CD8-positive, alpha-beta memory T cell (primary cell): ENCODE measurements around the gene SLC43A2. TPM values are rescaled to one million over a fixed set of nuclear protein-coding genes. Genes with fewer than 3 reads are reported as not detected.

Experiments used
- CTCF ChIA-PET: fragments of 350-600 bp; sonication (Branson Sonifier 250); formaldehyde crosslinking; loops from one replicate; lab custom pipeline; 2021; ENCODE audit warnings: antibody characterized with exemption; lab: Charles Lee
- POLR2A ChIA-PET: fragments of 350-600 bp; sonication (Branson Sonifier 250); formaldehyde crosslinking; loops from one replicate; lab custom pipeline; 2021; ENCODE audit warnings: antibody characterized with exemption; lab: Charles Lee
- DNase-seq, 5 donors: peaks; one replicate each; pipeline versions ENCODE4 v3.0.0 to v3.0.0-alpha.2; 2020 to 2022; ENCODE audit warnings: mixed read lengths in 1 of 5
- H3K27ac ChIP-seq: one replicate; pipeline ENCODE4 v1.7.0; 2013; ENCODE audit warnings: low read depth, mild to moderate bottlenecking, low read length, moderate library complexity
- H3K27me3 ChIP-seq: 2 replicates; pipeline ENCODE4 v1.7.0; 2013; ENCODE audit warnings: low read length, mild to moderate bottlenecking; ENCODE audit not compliant: insufficient read depth, poor library complexity, severe bottlenecking
- H3K36me3 ChIP-seq: 2 replicates; pipeline ENCODE4 v1.7.0; 2013; ENCODE audit warnings: mild to moderate bottlenecking, low read length, moderate library complexity; ENCODE audit not compliant: insufficient read depth
- H3K4me1 ChIP-seq: 2 replicates; pipeline ENCODE4 v1.7.0; 2013; ENCODE audit warnings: mild to moderate bottlenecking, low read length, moderate library complexity; ENCODE audit not compliant: insufficient read depth
- H3K4me3 ChIP-seq: 2 replicates; pipeline ENCODE4 v1.7.0; 2013; ENCODE audit warnings: mild to moderate bottlenecking, low read length
- H3K9me3 ChIP-seq: 2 replicates; pipeline ENCODE4 v1.7.0; 2013; ENCODE audit warnings: mild to moderate bottlenecking, low read length
- H3K27ac Mint-ChIP-seq, 8 donors: one replicate each; pipeline ENCODE4 v1.8.0; 2020 to 2021; ENCODE audit warnings: mixed read lengths in 8 of 8, mild to moderate bottlenecking in 6 of 8, inconsistent platforms in 3 of 8, moderate library complexity in 3 of 8
- H3K27me3 Mint-ChIP-seq, 2 donors: one replicate each; pipeline ENCODE4 v1.8.0; 2020 to 2021; ENCODE audit warnings: mixed read lengths in 2 of 2, mild to moderate bottlenecking in 1 of 2, moderate library complexity in 1 of 2
- H3K36me3 Mint-ChIP-seq, 3 donors: one replicate each; pipeline ENCODE4 v1.8.0; 2020 to 2021; ENCODE audit warnings: mixed read lengths in 3 of 3, inconsistent platforms in 1 of 3, mild to moderate bottlenecking in 1 of 3
- H3K4me1 Mint-ChIP-seq, 3 donors: one replicate each; pipeline ENCODE4 v1.8.0; 2020 to 2021; ENCODE audit warnings: mixed read lengths in 3 of 3, inconsistent platforms in 1 of 3, mild to moderate bottlenecking in 1 of 3
- H3K4me3 Mint-ChIP-seq, 7 donors: one replicate each; pipeline ENCODE4 v1.8.0; 2020 to 2021; ENCODE audit warnings: mixed read lengths in 7 of 7, mild to moderate bottlenecking in 6 of 7, moderate library complexity in 4 of 7, inconsistent platforms in 2 of 7
- H3K9me3 Mint-ChIP-seq, 5 donors: one replicate each; pipeline ENCODE4 v1.8.0; 2020 to 2022; ENCODE audit warnings: mixed read lengths in 5 of 5, mild to moderate bottlenecking in 3 of 5, moderate library complexity in 2 of 5, inconsistent platforms in 1 of 5
- polyA plus RNA-seq: library from polyadenylated mRNA; unstranded; fragments of 300-500 nt; fragmentation: Illumina TruSeq; gene quantifications from one replicate; pipeline ENCODE4 v1.2.3, GENCODE V29; 2021
- total RNA-seq, 2 experiments: library from RNA; stranded (reverse); gene quantifications; one replicate each; pipeline ENCODE4 v1.2.3, GENCODE V29; 2021

Gene SLC43A2
- total and polyA plus RNA-seq, 3 experiments from 2014 or later: 1.6 to 10.2 (median 9.0) TPM

- H3K27ac ChIP-seq: no peak overlapping the region
- no peaks in the 10 kb centered on the region for H3K9me3 Mint-ChIP-seq
- peaks cover 0 to 6% (median 1%) of the 10 kb centered on the region in 3 donors for H3K4me1 Mint-ChIP-seq
- no peaks in the 10 kb centered on the region for H3K27me3 Mint-ChIP-seq
- H3K36me3 Mint-ChIP-seq: peaks cover 3 to 79% (median 18%) of the 10 kb centered on the region in 3 donors
- no peaks in the 10 kb centered on the region for H3K9me3 ChIP-seq
- H3K4me3 ChIP-seq: no peak overlapping the region
- no peak for DNase-seq
- CTCF ChIA-PET: interaction anchor here (0.7 kb wide), 1 partner anchor 263 kb away, joined by 3 read pairs; no protein-coding TSS in a partner anchor
- H3K4me1 ChIP-seq: no peaks in the 10 kb centered on the region
- H3K4me3 Mint-ChIP-seq: no peak overlapping the region
- POLR2A ChIA-PET: no interaction called here
- H3K27ac Mint-ChIP-seq: peak overlapping the region in 2 of 8 donors; percentile 33 to 57
- peaks cover 19% of the 10 kb centered on the region for H3K36me3 ChIP-seq
- H3K27me3 ChIP-seq: no peaks in the 10 kb centered on the region
Observed at GRCh38 chr17:1545618-1546017, 83.0 kb downstream of the SLC43A2 start.

GRCh38 chr17:1542316-1542715, 86.3 kb downstream of the SLC43A2 start:
- peaks cover 6 to 86% (median 19%) of the 10 kb centered on the region in 3 donors for H3K36me3 Mint-ChIP-seq
- POLR2A ChIA-PET: no interaction called here
- Histone ChIP-seq H3K4me1 (no peaks in the 10 kb centered on the region), H3K27me3 (no peaks in the 10 kb centered on the region), H3K9me3 (no peaks in the 10 kb centered on the region), H3K27ac (no peak overlapping the region), H3K36me3 (peaks cover 25% of the 10 kb centered on the region), H3K4me3 (no peak overlapping the region)
- no peak overlapping the region for H3K27ac Mint-ChIP-seq
- no peak for DNase-seq
- H3K27me3 Mint-ChIP-seq: no peaks in the 10 kb centered on the region
- H3K9me3 Mint-ChIP-seq: no peaks in the 10 kb centered on the region
- CTCF ChIA-PET: no interaction called here
- no peak overlapping the region for H3K4me3 Mint-ChIP-seq
- peaks cover 0 to 6% (median 1%) of the 10 kb centered on the region in 3 donors for H3K4me1 Mint-ChIP-seq

GRCh38 chr17:1541367-1541904, 87.2 kb downstream of the SLC43A2 start:
- peak overlapping the region in 1 of 8 donors; percentile 22 for H3K27ac Mint-ChIP-seq
- Histone ChIP-seq H3K4me1 (no peaks in the 10 kb centered on the region), H3K36me3 (peaks cover 25% of the 10 kb centered on the region), H3K4me3 (no peak overlapping the region), H3K27ac (no peak overlapping the region), H3K27me3 (no peaks in the 10 kb centered on the region), H3K9me3 (no peaks in the 10 kb centered on the region)
- H3K36me3 Mint-ChIP-seq: peaks cover 6 to 78% (median 19%) of the 10 kb centered on the region in 3 donors
- no peaks in the 10 kb centered on the region for H3K9me3 Mint-ChIP-seq
- H3K4me3 Mint-ChIP-seq: no peak overlapping the region
- DNase-seq: no peak
- ChIA-PET POLR2A (no interaction called here), CTCF (interaction anchor here (1.0 kb wide), 1 partner anchor 20 kb away, joined by 3 read pairs; no protein-coding TSS in a partner anchor)
- H3K27me3 Mint-ChIP-seq: no peaks in the 10 kb centered on the region
- peaks cover 0 to 6% (median 1%) of the 10 kb centered on the region in 3 donors for H3K4me1 Mint-ChIP-seq

- CTCF ChIA-PET: no interaction called here
- Mint-ChIP-seq H3K27ac (peak overlapping the region in 1 of 8 donors; percentile 56), H3K4me1 (peaks cover 0 to 3% (median 0%) of the 10 kb centered on the region in 3 donors), H3K27me3 (no peaks in the 10 kb centered on the region), H3K36me3 (peaks cover 6 to 78% (median 17%) of the 10 kb centered on the region in 3 donors), H3K4me3 (no peak overlapping the region), H3K9me3 (no peaks in the 10 kb centered on the region)
- H3K27ac ChIP-seq: no peak overlapping the region
- peaks cover 25% of the 10 kb centered on the region for H3K36me3 ChIP-seq
- H3K9me3 ChIP-seq: no peaks in the 10 kb centered on the region
- DNase-seq: no peak
- H3K4me3 ChIP-seq: no peak overlapping the region
- H3K4me1 ChIP-seq: no peaks in the 10 kb centered on the region
- H3K27me3 ChIP-seq: no peaks in the 10 kb centered on the region
- POLR2A ChIA-PET: interaction anchor here (0.6 kb wide), 1 partner anchor 175 kb away, joined by 3 read pairs; no protein-coding TSS in a partner anchor
Observed at GRCh38 chr17:1539811-1540210, 88.8 kb downstream of the SLC43A2 start.

GRCh38 chr17:1535737-1536136, 92.9 kb downstream of the SLC43A2 start:
- no peak overlapping the region for H3K4me3 ChIP-seq
- POLR2A ChIA-PET: no interaction called here
- peaks cover 0 to 1% (median 0%) of the 10 kb centered on the region in 3 donors for H3K4me1 Mint-ChIP-seq
- H3K36me3 Mint-ChIP-seq: peaks cover 6 to 82% (median 17%) of the 10 kb centered on the region in 3 donors
- CTCF ChIA-PET: no interaction called here
- H3K4me3 Mint-ChIP-seq: no peak overlapping the region
- no peaks in the 10 kb centered on the region for H3K27me3 ChIP-seq
- no peak overlapping the region for H3K27ac ChIP-seq
- peak overlapping the region in 1 of 8 donors; percentile 13 for H3K27ac Mint-ChIP-seq
- H3K9me3 Mint-ChIP-seq: no peaks in the 10 kb centered on the region
- H3K9me3 ChIP-seq: no peaks in the 10 kb centered on the region
- no peak for DNase-seq
- H3K27me3 Mint-ChIP-seq: no peaks in the 10 kb centered on the region
- peaks cover 17% of the 10 kb centered on the region for H3K36me3 ChIP-seq
- H3K4me1 ChIP-seq: no peaks in the 10 kb centered on the region

GRCh38 chr17:1533661-1534325, 94.8 kb downstream of the SLC43A2 start:
- H3K27ac ChIP-seq: no peak overlapping the region
- Mint-ChIP-seq H3K4me1 (peaks cover 0 to 1% (median 0%) of the 10 kb centered on the region in 3 donors), H3K36me3 (peaks cover 0 to 73% (median 13%) of the 10 kb centered on the region in 3 donors), H3K27ac (peak overlapping the region in 1 of 8 donors; percentile 12), H3K4me3 (no peak overlapping the region), H3K27me3 (no peaks in the 10 kb centered on the region), H3K9me3 (no peaks in the 10 kb centered on the region)
- H3K4me3 ChIP-seq: no peak overlapping the region
- H3K36me3 ChIP-seq: peaks cover 17% of the 10 kb centered on the region
- no peaks in the 10 kb centered on the region for H3K27me3 ChIP-seq
- POLR2A ChIA-PET: no interaction called here
- DNase-seq: no peak
- H3K4me1 ChIP-seq: no peaks in the 10 kb centered on the region
- no peaks in the 10 kb centered on the region for H3K9me3 ChIP-seq
- CTCF ChIA-PET: interaction anchor here (1.3 to 1.8 kb wide), 2 partner anchors 17 to 168 kb away, joined by 5 read pairs; partner anchors contain the start of gene INPP5K

GRCh38 chr17:1532836-1533602, 95.6 kb downstream of the SLC43A2 start:
- Mint-ChIP-seq H3K9me3 (no peaks in the 10 kb centered on the region), H3K4me1 (peaks cover 0 to 1% (median 0%) of the 10 kb centered on the region in 3 donors), H3K27ac (peak overlapping the region in 2 of 8 donors; percentile 12 to 55), H3K4me3 (no peak overlapping the region), H3K27me3 (no peaks in the 10 kb centered on the region), H3K36me3 (peaks cover 0 to 68% (median 13%) of the 10 kb centered on the region in 3 donors)
- no peaks in the 10 kb centered on the region for H3K4me1 ChIP-seq
- peak; percentile 10 to 53 (median 25) for DNase-seq
- CTCF ChIA-PET: interaction anchor here (1.3 to 1.8 kb wide), 2 partner anchors 16 to 168 kb away, joined by 5 read pairs; partner anchors contain the start of gene INPP5K
- no peak overlapping the region for H3K27ac ChIP-seq
- H3K27me3 ChIP-seq: no peaks in the 10 kb centered on the region
- no peak overlapping the region for H3K4me3 ChIP-seq
- H3K9me3 ChIP-seq: no peaks in the 10 kb centered on the region
- POLR2A ChIA-PET: interaction anchor here (0.6 kb wide), 1 partner anchor 821 kb away, joined by 5 read pairs; no protein-coding TSS in a partner anchor
- peaks cover 13% of the 10 kb centered on the region for H3K36me3 ChIP-seq
